ENCODE measurements around the gene UTRN. TPM values are rescaled to one million over a fixed set of nuclear protein-coding genes. Genes with fewer than 3 reads are reported as not detected.
A peak's percentile ranks its signal among the peaks of the same experiment; 100 is the strongest.

Gene UTRN
- total RNA-seq, 1 experiment from 2014 or later, result 79.7 TPM

GRCh38 chr6:144278659-144279314 is 6.3 kb upstream of the UTRN start:
- no peak overlapping the region for H2AFZ ChIP-seq (ENCODE audit: low read length)
- H4K91ac ChIP-seq (ENCODE audit: insufficient read length, low read depth, low read length), result no peak overlapping the region
- H3K23ac ChIP-seq (ENCODE audit: insufficient read length, low read depth, low read length), result no peak overlapping the region
- H3K4ac ChIP-seq (ENCODE audit: low read depth, low read length), result no peak overlapping the region
- H3K27me3 ChIP-seq (ENCODE audit: insufficient read depth, low read length), result no peaks in the 10 kb centered on the region
- no peak overlapping the region for H3K56ac ChIP-seq (ENCODE audit: insufficient read length, low read depth, low read length)
- Mint-ChIP-seq H3K4me3 (no peak overlapping the region), H3K27me3 (ENCODE audit: low read depth) (peaks cover 3% of the 10 kb centered on the region; the same call in 1 of the 2 replicates), H3K27ac (no peak overlapping the region; a peak in 1 of 7 replicates), H3K9me3 (no peaks in the 10 kb centered on the region; a peak in 1 of 5 replicates), H3K4me1 (peaks cover 26 to 28% of the 10 kb centered on the region in 2 experiments), H3K36me3 (ENCODE audit: insufficient read depth in 1 of 3, low read depth in 3 of 3) (peaks cover 0 to 4% (median 1%) of the 10 kb centered on the region in 3 experiments; a peak in 2 of 7 replicates)
- no peak overlapping the region for H3T11ph ChIP-seq (ENCODE audit: low read length)
- no peak overlapping the region for H2BK120ac ChIP-seq (ENCODE audit: low read depth, low read length, poor library complexity, severe bottlenecking)
- no peak overlapping the region for H2BK20ac ChIP-seq (ENCODE audit: low read depth, low read length, poor library complexity, severe bottlenecking)
- no peak overlapping the region for H2BK12ac ChIP-seq (ENCODE audit: insufficient read length, low read depth, low read length)
- H3K79me1 ChIP-seq (ENCODE audit: insufficient read depth, low read depth, low read length, poor library complexity, severe bottlenecking), result no peaks in the 10 kb centered on the region
- H4K20me1 ChIP-seq (ENCODE audit: control insufficient read depth, insufficient read depth, insufficient read length), result no peaks in the 10 kb centered on the region
- no peak overlapping the region for H2BK15ac ChIP-seq (ENCODE audit: low read depth, low read length)
- H3K4me2 ChIP-seq (ENCODE audit: insufficient read depth, insufficient read length, low read length), result peak overlapping the region; percentile 35
- H3K27ac ChIP-seq (ENCODE audit: insufficient read length, low read depth, low read length), result no peak overlapping the region
- H4K5ac ChIP-seq (ENCODE audit: insufficient read length, low read depth, low read length), result no peak overlapping the region
- no peaks in the 10 kb centered on the region for H3K79me2 ChIP-seq (ENCODE audit: insufficient read depth, low read length)
- no peak for DNase-seq
- no peak overlapping the region for H2BK5ac ChIP-seq (ENCODE audit: insufficient read length, low read length)
- no peak overlapping the region for H4K8ac ChIP-seq (replicated peaks; ENCODE audit: insufficient read length, low read depth, low read length)
- no CpG with 5 or more reads among the region's 4 CpGs for WGBS (ENCODE audit: extremely low coverage, insufficient read length, low lambda C conversion rate)
- H2AK5ac ChIP-seq (ENCODE audit: insufficient read length, low read length), result no peak overlapping the region
- no peaks in the 10 kb centered on the region for H3K9me3 ChIP-seq (ENCODE audit: control insufficient read depth, low read depth, low read length)
- H3K4me1 ChIP-seq (ENCODE audit: insufficient read depth, low read length), result peaks cover 13% of the 10 kb centered on the region
- H3K14ac ChIP-seq (ENCODE audit: insufficient read depth, low read length), result no peak overlapping the region; the same call in 1 of the 2 replicates
- TF ChIP-seq CTCF (conservative IDR thresholded peaks at IDR 0.05), result no peak
- no peak overlapping the region for H3K18ac ChIP-seq (ENCODE audit: insufficient read length, low read depth, low read length)
- no peak overlapping the region for H3K9ac ChIP-seq (ENCODE audit: extremely low read depth, insufficient read length, low read length)
- H3K23me2 ChIP-seq (ENCODE audit: insufficient read length, low read depth, low read length, poor library complexity, severe bottlenecking), result no peaks in the 10 kb centered on the region
